GM21390 (cell line): Measurements from ENCODE around the gene STAB1.

ENCODE experiments used
- ATAC-seq: cut with Tn5 transposase; IDR thresholded peaks from one replicate; pipeline ENCODE4 v1.9.1; 2021; ENCODE audit not compliant: unreplicated experiment

The STAB1 gene

GRCh38 chr3:52503788-52504424 is 8.8 kb downstream of the STAB1 start:
- ATAC-seq, result no peak

DNA sequence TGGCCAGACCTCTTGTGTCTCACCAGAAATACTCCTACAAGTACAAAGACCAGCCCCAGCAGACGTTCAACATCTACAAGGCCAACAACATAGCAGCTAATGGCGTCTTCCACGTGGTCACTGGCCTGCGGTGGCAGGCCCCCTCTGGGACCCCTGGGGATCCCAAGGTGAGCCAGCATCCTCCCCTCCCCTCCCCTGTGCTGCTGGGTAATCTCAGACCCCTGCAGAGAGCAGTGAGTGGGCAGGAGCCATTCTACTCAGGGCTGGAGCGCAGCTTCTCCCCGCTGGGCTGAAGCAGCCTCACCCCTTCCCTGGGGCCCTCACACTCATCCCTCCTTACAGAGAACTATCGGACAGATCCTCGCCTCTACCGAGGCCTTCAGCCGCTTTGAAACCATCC is 9.8 kb downstream of the STAB1 start:
- no peak for ATAC-seq

GRCh38 chr3:52506266-52506966 is 11.3 kb downstream of the STAB1 start:
- no peak for ATAC-seq

GRCh38 chr3:52507359-52507758 is 12.2 kb downstream of the STAB1 start:
- ATAC-seq, result no peak

GRCh38 chr3:52509753-52510328 is 14.7 kb downstream of the STAB1 start:
- ATAC-seq, result no peak

- ATAC-seq, result no peak
These were observed 16.4 kb downstream of the STAB1 start for GRCh38 chr3:52511509-52511908.

DNA sequence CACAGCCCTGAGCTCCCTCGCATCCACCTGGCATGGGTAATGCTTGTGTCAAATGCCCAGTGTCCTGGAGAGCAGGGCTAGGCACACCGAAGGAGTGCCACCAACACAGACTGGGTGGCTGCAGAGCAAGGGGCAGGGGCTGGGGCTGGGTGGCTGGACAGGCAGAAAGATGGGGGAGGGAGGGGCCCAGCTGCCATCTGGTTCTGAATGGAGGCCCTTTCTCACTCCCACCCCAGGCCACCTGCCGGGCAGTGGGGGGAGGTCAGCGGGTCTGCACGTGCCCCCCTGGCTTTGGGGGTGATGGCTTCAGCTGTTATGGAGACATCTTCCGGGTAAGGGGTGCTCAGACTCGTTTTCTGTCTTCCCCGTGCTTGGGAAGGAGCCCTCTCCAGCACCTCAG is 17.0 kb downstream of the STAB1 start:
- no peak for ATAC-seq

- no peak for ATAC-seq
These were observed 17.6 kb downstream of the STAB1 start for GRCh38 chr3:52512727-52513126.

- no peak for ATAC-seq
These were observed 18.1 kb downstream of the STAB1 start for GRCh38 chr3:52513281-52513680.

DNA sequence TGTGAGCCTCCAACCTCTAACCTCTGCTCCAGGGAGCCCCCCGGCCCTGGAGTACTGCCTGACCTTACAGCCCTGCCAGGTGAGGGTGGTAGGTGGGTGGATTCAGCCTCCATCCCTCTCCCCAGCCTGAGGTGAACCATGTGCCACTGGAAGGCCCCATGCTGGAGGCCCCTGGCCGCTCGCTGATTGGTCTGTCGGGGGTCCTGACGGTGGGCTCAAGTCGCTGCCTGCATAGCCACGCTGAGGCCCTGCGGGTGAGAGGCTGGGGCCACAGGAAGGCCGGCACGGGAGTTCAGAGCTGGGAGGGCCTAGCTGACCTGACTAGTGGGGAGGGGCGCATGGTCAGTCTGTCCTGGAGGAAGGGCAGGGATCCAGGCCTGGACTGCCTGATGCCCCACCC is 19.4 kb downstream of the STAB1 start:
- ATAC-seq, result no peak

DNA sequence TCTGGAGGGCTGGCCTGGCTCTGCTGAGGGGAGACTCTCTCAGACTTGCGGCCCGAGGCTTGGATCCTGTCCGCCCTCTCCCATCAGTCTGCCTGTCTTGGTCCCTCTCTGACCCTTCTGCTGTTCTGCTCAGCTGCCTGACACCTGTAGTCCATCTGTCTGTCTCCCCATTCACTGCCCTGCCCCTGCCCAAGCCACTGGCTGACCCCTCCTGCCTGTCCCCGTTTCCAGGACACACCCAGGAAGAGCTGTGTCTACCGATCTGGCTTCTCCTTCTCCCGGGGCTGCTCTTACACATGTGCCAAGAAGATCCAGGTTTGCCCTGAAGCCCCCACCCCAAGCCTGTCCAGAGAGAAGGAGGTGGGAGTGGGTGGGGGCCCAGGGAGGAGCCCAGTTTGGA is 20.1 kb downstream of the STAB1 start:
- ATAC-seq, result no peak

- ATAC-seq, result no peak
These were observed 21.5 kb downstream of the STAB1 start for GRCh38 chr3:52516509-52517195.

DNA sequence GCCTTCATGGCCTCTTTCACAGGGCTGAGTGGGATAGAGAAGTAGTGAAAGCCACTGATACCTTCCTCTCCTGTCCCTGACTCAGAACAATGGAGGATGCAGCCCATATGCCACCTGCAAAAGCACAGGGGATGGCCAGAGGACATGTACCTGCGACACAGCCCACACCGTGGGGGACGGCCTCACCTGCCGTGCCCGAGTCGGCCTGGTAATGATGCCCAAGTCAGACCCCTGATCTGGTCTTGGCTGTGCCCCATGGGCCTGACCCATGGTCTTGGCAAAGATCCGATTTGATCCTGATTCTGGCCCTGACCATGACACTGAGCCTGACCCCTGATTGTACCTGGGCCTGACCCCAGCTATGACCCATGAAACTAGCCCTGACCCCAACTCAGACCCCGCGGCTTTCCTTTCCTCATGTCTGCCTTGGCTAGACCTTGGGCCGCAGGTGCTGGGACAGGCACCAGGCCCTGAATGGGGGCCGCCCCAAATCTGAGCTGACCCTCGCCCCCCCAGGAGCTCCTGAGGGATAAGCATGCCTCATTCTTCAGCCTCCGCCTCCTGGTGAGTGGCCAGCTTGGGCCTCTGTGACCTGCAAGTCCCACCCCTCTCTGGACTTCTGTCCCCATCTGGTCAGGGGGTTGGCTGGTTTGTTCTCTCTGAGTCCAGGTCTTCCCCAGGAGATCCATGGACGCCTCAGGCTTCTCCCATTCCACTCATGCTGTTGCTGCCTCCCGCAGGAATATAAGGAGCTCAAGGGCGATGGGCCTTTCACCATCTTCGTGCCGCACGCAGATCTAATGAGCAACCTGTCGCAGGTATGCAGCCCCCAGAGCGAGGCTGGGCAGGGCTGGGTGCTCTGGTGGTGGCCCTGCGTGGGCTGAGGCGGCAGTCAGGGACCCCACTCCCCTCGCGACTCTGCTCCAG is 22.9 kb downstream of the STAB1 start:
- ATAC-seq, result no peak

DNA sequence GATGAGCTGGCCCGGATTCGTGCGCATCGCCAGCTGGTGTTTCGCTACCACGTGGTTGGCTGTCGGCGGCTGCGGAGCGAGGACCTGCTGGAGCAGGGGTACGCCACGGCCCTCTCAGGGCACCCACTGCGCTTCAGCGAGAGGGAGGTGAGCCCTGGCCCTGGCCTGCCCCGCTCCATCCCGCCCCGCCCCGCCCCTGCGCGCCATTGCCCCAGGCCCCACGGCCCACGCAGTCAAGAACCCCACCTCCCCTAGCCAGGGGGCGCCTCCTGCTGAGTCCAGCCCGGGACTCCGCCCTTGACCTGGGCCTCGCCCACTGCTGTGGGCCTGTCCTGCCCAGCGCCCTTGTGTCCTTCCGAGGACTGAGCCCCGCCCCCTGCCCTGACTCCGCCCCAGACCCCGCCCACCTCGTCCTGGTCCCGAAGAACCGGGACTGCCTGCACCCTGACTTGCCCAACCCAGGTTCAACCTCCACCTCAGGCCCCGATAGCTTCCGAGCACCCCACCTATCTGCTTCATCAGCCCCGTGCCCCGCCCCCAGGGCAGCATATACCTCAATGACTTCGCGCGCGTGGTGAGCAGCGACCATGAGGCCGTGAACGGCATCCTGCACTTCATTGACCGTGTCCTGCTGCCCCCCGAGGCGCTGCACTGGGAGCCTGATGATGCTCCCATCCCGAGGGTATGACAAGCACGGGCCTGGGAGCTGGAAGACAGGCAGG is 23.7 kb downstream of the STAB1 start:
- ATAC-seq, result no peak

DNA sequence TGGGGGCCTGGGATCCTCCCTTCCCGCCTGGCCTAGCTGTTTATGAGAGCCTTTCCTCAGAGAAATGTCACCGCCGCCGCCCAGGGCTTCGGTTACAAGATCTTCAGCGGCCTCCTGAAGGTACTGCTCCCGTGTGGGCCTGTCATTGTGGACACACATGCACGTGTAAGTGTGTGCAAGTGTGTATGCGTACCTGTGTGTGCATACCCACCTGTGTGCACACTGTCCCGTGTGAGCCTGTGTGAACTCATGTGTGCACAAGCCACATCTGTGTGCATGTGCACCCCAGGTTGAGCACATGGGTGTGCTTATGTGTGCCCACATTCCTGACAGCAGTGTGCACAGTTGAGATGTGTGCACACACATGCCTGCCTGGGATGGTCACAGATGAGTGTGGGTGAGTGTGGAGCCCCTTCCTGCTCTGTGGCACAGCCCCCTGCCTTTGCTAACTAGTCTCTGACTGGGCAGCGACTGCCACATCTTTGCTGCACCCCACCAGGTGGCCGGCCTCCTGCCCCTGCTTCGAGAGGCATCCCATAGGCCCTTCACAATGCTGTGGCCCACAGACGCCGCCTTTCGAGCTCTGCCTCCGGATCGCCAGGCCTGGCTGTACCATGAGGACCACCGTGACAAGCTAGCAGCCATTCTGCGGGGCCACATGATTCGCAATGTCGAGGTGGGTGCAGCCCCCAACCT is 24.5 kb downstream of the STAB1 start:
- ATAC-seq, result no peak

- no peak for ATAC-seq
These were observed 25.1 kb downstream of the STAB1 start for GRCh38 chr3:52520141-52520667.

- no peak for ATAC-seq
These were observed 25.8 kb downstream of the STAB1 start for GRCh38 chr3:52520716-52521487.

DNA sequence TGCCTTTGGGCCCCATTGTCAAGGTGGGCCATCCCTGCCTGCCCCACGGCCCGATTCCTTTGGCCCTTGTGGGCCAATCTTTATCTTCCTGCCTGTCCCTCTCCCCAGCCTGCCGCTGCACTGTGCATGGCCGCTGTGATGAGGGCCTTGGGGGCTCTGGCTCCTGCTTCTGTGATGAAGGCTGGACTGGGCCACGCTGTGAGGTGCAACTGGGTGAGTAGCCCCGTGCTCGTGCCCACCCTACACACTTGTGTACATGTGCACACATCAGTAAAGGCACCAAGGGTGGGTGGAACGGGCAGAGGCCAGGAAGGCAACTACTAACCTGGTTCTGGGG is 26.3 kb downstream of the STAB1 start:
- no peak for ATAC-seq
